ENCODE data around the gene CACNA2D4. TPM values are rescaled to one million over a fixed set of nuclear protein-coding genes. Genes with fewer than 3 reads are reported as not detected.

CACNA2D4 gene
- total RNA-seq, 1 donor from 2014 or later: 1.2 TPM

DNA sequence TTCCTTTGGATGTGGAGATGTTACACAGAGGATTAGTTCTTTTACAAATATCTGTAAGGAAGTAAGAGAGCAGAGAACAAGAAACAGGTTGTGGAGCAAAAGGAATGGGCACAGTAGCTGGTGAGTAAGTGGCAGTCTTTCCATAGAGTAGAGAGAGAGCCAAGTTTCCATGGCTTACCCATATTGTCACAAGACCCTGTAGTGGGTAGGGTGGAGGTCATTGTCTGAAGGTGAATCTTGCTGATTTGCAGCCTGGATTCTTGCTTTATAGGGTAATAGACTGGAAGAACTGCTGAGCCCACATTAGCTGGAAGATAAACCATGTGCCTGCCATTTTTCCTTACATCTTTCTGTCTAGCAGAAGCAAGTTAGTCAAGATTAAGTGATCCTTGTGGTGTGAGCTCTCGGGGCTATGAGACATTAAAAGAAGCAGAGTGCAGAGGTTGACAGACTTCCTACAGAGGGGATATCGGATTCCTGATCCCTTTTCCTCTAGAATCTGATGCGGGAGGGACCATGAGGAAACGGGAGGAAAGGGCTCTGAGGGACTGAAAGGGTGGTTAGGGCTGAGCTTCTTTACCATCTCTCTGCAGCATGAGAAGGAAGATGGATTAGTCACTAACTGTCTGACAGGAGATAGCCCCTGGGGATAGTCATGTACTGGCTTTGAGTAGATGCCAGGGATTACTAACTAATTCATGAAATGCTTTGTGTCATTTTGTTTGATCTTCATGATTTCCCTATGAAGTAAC is 142.1 kb downstream of the CACNA2D4 start:
- H3K27ac ChIP-seq (replicated peaks): no peak overlapping the region
- H3K9me3 ChIP-seq (replicated peaks): no peaks in the 10 kb centered on the region
- intact Hi-C loops (cut with micrococcal nuclease): no loop called here
- H3K4me3 ChIP-seq: no peak overlapping the region
- DNase-seq: no peak
- H3K27me3 ChIP-seq (ENCODE audit: low read depth): no peaks in the 10 kb centered on the region
- H3K4me1 ChIP-seq: peaks cover 64% of the 10 kb centered on the region
- peaks cover 23% of the 10 kb centered on the region for H3K36me3 ChIP-seq
- TF ChIP-seq CTCF (IDR thresholded peaks at IDR 0.05; ENCODE audit: borderline replicate concordance): no peak

DNA sequence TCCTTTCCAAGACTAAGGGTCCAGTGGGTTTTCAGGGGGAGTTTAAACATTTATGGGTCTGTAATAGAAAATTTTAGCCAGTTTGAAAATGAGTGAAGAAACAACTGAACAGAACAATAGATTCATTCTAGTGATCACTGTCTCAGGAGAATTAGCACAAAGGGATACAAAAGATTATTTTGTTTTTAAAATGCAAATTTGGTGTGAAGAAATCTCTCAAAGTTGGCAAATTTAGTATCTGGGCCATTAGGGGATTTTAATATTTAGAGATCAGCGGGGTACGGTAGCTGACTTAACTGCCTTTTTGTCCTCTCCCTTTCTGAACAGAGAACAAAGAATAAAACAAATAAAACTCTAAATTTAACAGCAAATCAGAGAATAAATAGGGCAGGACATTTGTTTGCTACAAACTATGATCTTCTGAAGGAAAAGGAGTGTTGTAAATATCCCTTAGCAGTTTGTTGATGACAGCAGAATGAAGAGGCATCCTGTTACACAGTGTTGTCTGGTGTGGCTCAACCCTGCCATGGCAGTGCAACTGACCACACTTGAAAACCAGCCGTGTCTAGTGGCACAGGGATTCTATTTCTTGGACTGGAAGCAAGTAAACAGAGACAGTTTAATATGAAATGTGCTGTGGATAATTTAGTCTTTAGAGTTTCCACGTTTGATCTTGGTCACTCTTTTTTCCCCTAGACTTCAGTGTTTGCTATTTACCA is 144.4 kb downstream of the CACNA2D4 start:
- TF ChIP-seq CTCF (IDR thresholded peaks at IDR 0.05; ENCODE audit: borderline replicate concordance): no peak
- H3K27ac ChIP-seq (replicated peaks): no peak overlapping the region
- peaks cover 49% of the 10 kb centered on the region for H3K4me1 ChIP-seq
- H3K9me3 ChIP-seq (replicated peaks): no peaks in the 10 kb centered on the region
- no peak overlapping the region for H3K4me3 ChIP-seq
- peaks cover 11% of the 10 kb centered on the region for H3K36me3 ChIP-seq
- H3K27me3 ChIP-seq (ENCODE audit: low read depth): no peaks in the 10 kb centered on the region
- DNase-seq: no peak
- intact Hi-C loops (cut with micrococcal nuclease): no loop called here

- intact Hi-C loops (cut with micrococcal nuclease): no loop called here
- Histone ChIP-seq H3K4me1 (peaks cover 28% of the 10 kb centered on the region), H3K27ac (replicated peaks) (no peak overlapping the region), H3K4me3 (no peak overlapping the region), H3K36me3 (peaks cover 11% of the 10 kb centered on the region), H3K9me3 (replicated peaks) (no peaks in the 10 kb centered on the region), H3K27me3 (ENCODE audit: low read depth) (no peaks in the 10 kb centered on the region)
- no peak for DNase-seq
- no peak for TF ChIP-seq CTCF (IDR thresholded peaks at IDR 0.05; ENCODE audit: borderline replicate concordance)
Observed at GRCh38 chr12:1769809-1770494, 148.5 kb downstream of the CACNA2D4 start.

- DNase-seq: no peak
- no peak overlapping the region for H3K4me3 ChIP-seq
- peaks cover 10% of the 10 kb centered on the region for H3K36me3 ChIP-seq
- TF ChIP-seq CTCF (IDR thresholded peaks at IDR 0.05; ENCODE audit: borderline replicate concordance): no peak
- intact Hi-C loops (cut with micrococcal nuclease): no loop called here
- H3K9me3 ChIP-seq (replicated peaks): no peaks in the 10 kb centered on the region
- H3K4me1 ChIP-seq: peaks cover 17% of the 10 kb centered on the region
- no peak overlapping the region for H3K27ac ChIP-seq (replicated peaks)
- no peaks in the 10 kb centered on the region for H3K27me3 ChIP-seq (ENCODE audit: low read depth)
Observed at GRCh38 chr12:1768615-1769014, 149.8 kb downstream of the CACNA2D4 start.

- no peak overlapping the region for H3K4me3 ChIP-seq
- H3K36me3 ChIP-seq: no peaks in the 10 kb centered on the region
- no peak for DNase-seq
- intact Hi-C loops (cut with micrococcal nuclease): no loop called here
- no peak overlapping the region for H3K27ac ChIP-seq (replicated peaks)
- H3K9me3 ChIP-seq (replicated peaks): no peaks in the 10 kb centered on the region
- peaks cover 7% of the 10 kb centered on the region for H3K4me1 ChIP-seq
- H3K27me3 ChIP-seq (ENCODE audit: low read depth): no peaks in the 10 kb centered on the region
- TF ChIP-seq CTCF (IDR thresholded peaks at IDR 0.05; ENCODE audit: borderline replicate concordance): no peak
Observed at GRCh38 chr12:1767407-1768090, 150.9 kb downstream of the CACNA2D4 start.
